ENCODE results near the gene ELFN2. TPM values are rescaled to one million over a fixed set of nuclear protein-coding genes. Genes with fewer than 3 reads are reported as not detected.
"Not testable (repeated sequence)": the region's sequence is repeated elsewhere in the genome, so short reads cannot be mapped to it uniquely, and the experiment has no call there.

Gene ELFN2
- total RNA-seq, 4 donors from 2014 or later = under 0.01 TPM; not detected in 2

DNA sequence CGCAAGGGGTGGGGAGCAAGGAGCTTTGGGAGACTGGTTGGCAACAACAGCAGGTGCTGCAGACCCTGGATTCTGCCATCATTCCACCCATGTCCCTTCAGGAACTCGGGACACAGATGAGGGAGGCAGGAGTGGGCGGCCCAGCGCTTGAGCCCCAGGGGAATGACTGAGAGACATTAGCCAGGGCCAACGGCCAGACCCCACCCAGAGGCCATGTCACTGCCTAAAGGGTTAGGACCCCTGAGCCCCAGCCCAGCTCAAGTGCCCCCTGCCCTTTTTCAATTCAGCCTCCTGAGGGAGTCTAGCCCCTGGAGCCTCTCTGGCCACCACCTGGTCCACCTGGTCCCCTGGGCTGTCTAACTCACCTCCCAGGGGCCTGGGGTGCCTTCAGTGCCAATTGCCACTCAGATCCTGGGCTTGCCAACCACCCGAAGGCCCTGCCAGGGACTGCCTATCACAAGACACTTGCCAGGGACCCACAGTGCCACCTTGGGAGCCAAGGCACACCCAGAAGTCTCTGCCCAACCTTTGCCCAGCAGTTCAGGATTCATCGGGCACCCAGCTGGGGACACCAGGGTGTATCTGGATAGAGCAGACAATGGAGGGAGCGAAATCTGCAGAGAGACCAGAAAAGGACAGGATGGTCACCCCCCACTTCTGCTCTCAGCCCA is 42.3 kb upstream of the ELFN2 start:
- Histone ChIP-seq H3K4me3 (no peak overlapping the region), H3K27ac (no peak overlapping the region), H3K9me3 (no peaks in the 10 kb centered on the region), H3K36me3 (no peaks in the 10 kb centered on the region), H3K27me3 (peaks cover 11% of the 10 kb centered on the region), H3K4me1 (no peaks in the 10 kb centered on the region)
- intact Hi-C loops (cut with DNase I; ENCODE audit: low total_unique reads) = no loop called here
- WGBS, 2 donors (ENCODE audit: low coverage in 1 of 2) = 78% methylated on average over 6 of the region's 8 CpGs; no CpG with 5 or more reads in 1 of the 2 donors
- no peak for DNase-seq
- in situ Hi-C loops (cut with MboI; ENCODE audit: low pct_ligation_motif_present in 1 of 4, low pct_unique_long_range_greater_than_20kb in 1 of 4, low sequenced_read_pairs in 3 of 4) = no loop called here
- TF ChIP-seq EP300 (IDR thresholded peaks at IDR 0.05; ENCODE audit: low read depth) (no peak), CTCF (IDR thresholded peaks at IDR 0.05) (no peak), POLR2AphosphoS5 (IDR thresholded peaks at IDR 0.05) (no peak), POLR2A (IDR thresholded peaks at IDR 0.05) (no peak)

DNA sequence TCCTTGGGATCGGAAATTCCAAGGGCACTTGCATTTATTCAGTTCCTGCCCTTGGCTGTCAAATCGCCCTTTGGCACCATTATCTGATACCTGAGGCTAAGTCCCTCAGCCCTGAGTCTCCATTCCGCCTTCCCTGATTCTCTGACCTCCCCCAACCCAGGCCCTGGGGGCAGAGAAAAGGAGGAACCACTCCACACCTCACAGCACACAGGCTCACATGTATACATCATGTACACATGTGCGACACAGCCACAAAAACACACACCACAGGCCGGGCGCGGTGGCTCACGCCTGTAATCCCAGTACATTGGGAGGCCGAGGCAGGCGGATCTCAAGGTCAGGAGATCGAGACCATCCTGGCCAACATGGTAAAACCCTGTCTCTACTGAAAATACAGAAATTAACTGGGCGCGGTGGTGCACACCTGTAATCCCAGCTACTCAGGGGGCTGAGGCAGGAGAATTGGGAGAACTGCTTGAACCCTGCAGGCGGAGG is 41.0 kb upstream of the ELFN2 start:
- H3K4me3 ChIP-seq; H3K4me1 ChIP-seq; intact Hi-C loops (cut with DNase I; ENCODE audit: low total_unique reads); H3K9me3 ChIP-seq; DNase-seq; H3K27ac ChIP-seq; in situ Hi-C loops (cut with MboI; ENCODE audit: low pct_ligation_motif_present in 1 of 4, low pct_unique_long_range_greater_than_20kb in 1 of 4, low sequenced_read_pairs in 3 of 4); H3K36me3 ChIP-seq: not testable (repeated sequence)
- H3K27me3 ChIP-seq = peaks cover 11% of the 10 kb centered on the region
- 80 to 93% methylated on average over 1 to 14 of the region's 14 CpGs for WGBS, 2 donors (ENCODE audit: low coverage in 1 of 2)

DNA sequence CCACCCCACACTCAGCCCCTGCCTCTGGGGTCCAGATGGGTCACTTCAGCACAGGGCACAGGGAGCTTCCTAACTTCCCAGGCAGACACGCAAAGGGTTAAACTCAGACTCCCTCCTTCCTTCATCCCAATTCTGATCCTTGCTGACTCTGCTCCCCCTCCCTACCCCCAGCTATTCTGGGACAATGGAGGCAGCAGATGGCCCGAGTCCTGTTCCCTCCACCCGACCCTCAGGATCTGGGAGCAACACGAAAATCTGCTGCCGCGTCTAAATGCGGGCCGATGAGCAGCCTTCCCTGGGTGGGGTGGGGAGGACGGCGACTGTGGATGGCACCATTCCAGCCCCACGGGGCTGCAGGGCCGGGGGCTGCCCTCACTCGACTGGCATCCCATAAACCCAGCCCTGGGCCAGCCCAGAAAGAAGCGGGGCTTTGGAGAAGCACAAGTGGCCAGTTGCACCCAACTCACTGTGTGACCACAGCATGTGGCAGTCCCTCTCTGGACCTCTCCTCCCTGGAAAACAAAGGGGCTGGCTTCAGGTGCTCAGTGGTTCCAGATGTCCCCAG is 40.2 kb upstream of the ELFN2 start:
- no peak for TF ChIP-seq EP300 (IDR thresholded peaks at IDR 0.05; ENCODE audit: low read depth)
- TF ChIP-seq POLR2A (IDR thresholded peaks at IDR 0.05) = no peak
- TF ChIP-seq CTCF (IDR thresholded peaks at IDR 0.05) = no peak
- TF ChIP-seq POLR2AphosphoS5 (IDR thresholded peaks at IDR 0.05) = no peak
- no peaks in the 10 kb centered on the region for H3K4me1 ChIP-seq
- in situ Hi-C loops (cut with MboI; ENCODE audit: low pct_ligation_motif_present in 1 of 4, low pct_unique_long_range_greater_than_20kb in 1 of 4, low sequenced_read_pairs in 3 of 4) = no loop called here
- WGBS, 2 donors (ENCODE audit: low coverage in 1 of 2) = 65% methylated on average over 13 of the region's 14 CpGs; no CpG with 5 or more reads in 1 of the 2 donors
- no peak overlapping the region for H3K27ac ChIP-seq
- DNase-seq = no peak
- no peaks in the 10 kb centered on the region for H3K9me3 ChIP-seq
- H3K27me3 ChIP-seq = peaks cover 8% of the 10 kb centered on the region
- H3K36me3 ChIP-seq = no peaks in the 10 kb centered on the region
- intact Hi-C loops (cut with DNase I; ENCODE audit: low total_unique reads) = no loop called here
- no peak overlapping the region for H3K4me3 ChIP-seq

- no peaks in the 10 kb centered on the region for H3K4me1 ChIP-seq
- H3K27ac ChIP-seq = no peak overlapping the region
- no peak for TF ChIP-seq EP300 (IDR thresholded peaks at IDR 0.05; ENCODE audit: low read depth)
- no peak for TF ChIP-seq POLR2A (IDR thresholded peaks at IDR 0.05)
- no peaks in the 10 kb centered on the region for H3K9me3 ChIP-seq
- peak; percentile 17 for DNase-seq
- H3K36me3 ChIP-seq = no peaks in the 10 kb centered on the region
- intact Hi-C loops (cut with DNase I; ENCODE audit: low total_unique reads) = no loop called here
- H3K4me3 ChIP-seq = no peak overlapping the region
- in situ Hi-C loops (cut with MboI; ENCODE audit: low pct_ligation_motif_present in 1 of 4, low pct_unique_long_range_greater_than_20kb in 1 of 4, low sequenced_read_pairs in 3 of 4) = no loop called here
- WGBS, 2 donors (ENCODE audit: low coverage in 1 of 2) = 36% methylated on average over 4 of the region's 4 CpGs; no CpG with 5 or more reads in 1 of the 2 donors
- peaks cover 11% of the 10 kb centered on the region for H3K27me3 ChIP-seq
Measured at GRCh38 chr22:37464181-37464580, 36.9 kb upstream of the ELFN2 start.

GRCh38 chr22:37462983-37463382 is 35.7 kb upstream of the ELFN2 start:
- in situ Hi-C loops (cut with MboI; ENCODE audit: low pct_ligation_motif_present in 1 of 4, low pct_unique_long_range_greater_than_20kb in 1 of 4, low sequenced_read_pairs in 3 of 4) (no loop called here), intact Hi-C loops (cut with DNase I; ENCODE audit: low total_unique reads) (no loop called here)
- Histone ChIP-seq H3K9me3 (no peaks in the 10 kb centered on the region), H3K27me3 (peaks cover 11% of the 10 kb centered on the region), H3K36me3 (no peaks in the 10 kb centered on the region), H3K4me1 (no peaks in the 10 kb centered on the region), H3K4me3 (no peak overlapping the region), H3K27ac (no peak overlapping the region)
- 24% methylated on average over 4 to 5 of the region's 5 CpGs for WGBS, 2 donors (ENCODE audit: low coverage in 1 of 2)
- no peak for DNase-seq
- no peak for TF ChIP-seq CTCF (IDR thresholded peaks at IDR 0.05)
- no peak for TF ChIP-seq POLR2A (IDR thresholded peaks at IDR 0.05)
- TF ChIP-seq POLR2AphosphoS5 (IDR thresholded peaks at IDR 0.05) = no peak
- TF ChIP-seq EP300 (IDR thresholded peaks at IDR 0.05; ENCODE audit: low read depth) = no peak

All from transverse colon (tissue), 4 donors.